Activated effector memory CD4-positive, alpha-beta T cell treated with anti-CD3 and anti-CD28 coated beads, Interleukin-2, amount 50 U/mL, for 16 hours (primary cell): ENCODE measurements around the gene SYT1.
"Not testable (repeated sequence)": the region's sequence is repeated elsewhere in the genome, so short reads cannot be mapped to it uniquely, and the experiment has no call there.

Source experiments
- DNase-seq: peaks from one replicate; pipeline ENCODE4 v3.0.0-alpha.2; 2020

The SYT1 gene

GRCh38 chr12:79415321-79415720 is 550.7 kb downstream of the SYT1 start:
- DNase-seq: no peak

- DNase-seq: no peak
Observed at GRCh38 chr12:79415746-79416435, 551.3 kb downstream of the SYT1 start.

DNA sequence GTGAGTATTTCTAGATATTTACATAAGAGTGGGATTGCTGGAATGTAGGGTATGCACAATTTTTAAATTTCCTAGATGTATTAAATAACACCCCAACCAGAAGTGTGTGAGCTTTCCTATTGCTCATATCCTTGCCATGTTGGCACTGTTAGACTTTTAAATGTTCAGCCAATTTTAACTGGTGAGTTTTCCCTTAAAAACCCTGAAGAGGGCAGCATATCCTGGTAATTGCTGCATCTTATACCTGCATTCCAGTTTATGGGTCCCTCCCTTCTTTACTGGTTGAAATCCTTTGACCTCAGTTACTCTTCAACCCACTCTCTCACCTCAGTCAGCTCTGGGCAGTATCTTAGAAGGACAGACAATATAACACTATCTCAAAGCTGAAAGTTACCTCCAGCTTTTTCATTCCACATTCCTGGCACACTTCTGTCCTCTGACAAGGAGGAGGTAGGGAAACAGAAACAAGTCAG is 555.6 kb downstream of the SYT1 start:
- DNase-seq: no peak

DNA sequence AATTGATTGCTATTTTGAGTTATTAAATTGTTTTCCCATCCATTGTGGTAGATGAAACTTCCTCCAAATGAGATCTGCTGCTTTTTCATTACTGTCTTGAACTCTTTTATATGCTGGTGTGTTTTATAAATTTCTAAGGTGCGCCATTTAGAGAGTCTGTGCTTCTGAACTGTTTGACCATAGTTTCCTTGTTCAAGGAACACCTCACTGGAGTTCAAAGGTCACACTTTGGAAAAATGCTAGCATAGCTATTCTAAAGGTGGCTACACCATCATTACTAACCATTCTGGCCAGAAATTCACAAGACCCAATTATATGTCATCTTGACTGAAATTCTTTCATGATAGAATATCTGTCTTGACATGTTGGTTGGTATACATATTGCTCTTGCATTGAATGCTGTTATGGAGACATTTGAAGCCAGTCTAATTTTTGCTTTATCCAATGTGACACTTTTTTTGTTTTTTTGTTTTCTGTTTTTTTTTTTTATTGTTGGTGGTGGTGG is 556.7 kb downstream of the SYT1 start:
- no peak for DNase-seq

DNA sequence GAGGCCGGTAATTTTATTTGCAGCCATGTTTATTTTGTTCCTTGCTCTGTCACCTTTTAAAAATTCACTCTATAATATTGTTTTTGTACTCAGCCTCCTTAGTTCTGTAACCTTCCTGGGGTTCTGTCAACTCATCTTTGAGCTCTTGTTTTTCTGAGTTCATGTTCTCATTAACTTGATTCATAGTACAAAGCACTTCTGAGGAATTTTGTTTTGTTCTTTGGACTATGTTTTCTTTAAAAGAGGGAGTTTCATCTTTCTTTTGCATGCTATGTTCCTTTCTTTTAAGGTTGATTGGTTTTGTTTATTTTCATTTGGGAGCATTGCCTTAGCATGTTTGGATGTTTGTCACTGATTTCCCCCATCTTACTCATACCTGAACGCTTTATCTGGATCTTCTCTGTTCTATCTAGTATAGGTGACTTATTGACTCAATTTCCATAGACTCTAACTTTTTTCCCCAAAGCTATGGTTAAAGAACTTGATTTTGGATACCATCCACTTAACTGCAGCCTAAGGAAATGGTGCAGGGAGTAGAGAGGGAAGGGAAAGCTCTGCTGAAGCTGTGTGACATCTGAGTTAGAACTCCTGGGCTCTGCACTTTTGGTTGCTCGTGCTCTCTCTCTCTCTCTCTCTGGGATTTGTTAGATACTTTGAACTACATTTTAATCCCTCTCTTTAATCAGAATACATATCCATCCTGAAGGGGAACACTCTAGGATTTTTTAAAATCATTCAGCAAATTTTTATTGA is 557.7 kb downstream of the SYT1 start:
- no peak for DNase-seq

GRCh38 chr12:79423560-79423959 is 559.0 kb downstream of the SYT1 start:
- no peak for DNase-seq

- no peak for DNase-seq
Observed at GRCh38 chr12:79424109-79424721, 559.6 kb downstream of the SYT1 start.

- no peak for DNase-seq
Observed at GRCh38 chr12:79426121-79426520, 561.5 kb downstream of the SYT1 start.

GRCh38 chr12:79426744-79427143 is 562.2 kb downstream of the SYT1 start:
- not testable (repeated sequence) for DNase-seq

GRCh38 chr12:79433465-79434072 is 569.0 kb downstream of the SYT1 start:
- no peak for DNase-seq

- DNase-seq: no peak
Observed at GRCh38 chr12:79434561-79434960, 570.0 kb downstream of the SYT1 start.

GRCh38 chr12:79435742-79436141 is 571.2 kb downstream of the SYT1 start:
- no peak for DNase-seq

GRCh38 chr12:79438480-79439174 is 574.1 kb downstream of the SYT1 start:
- no peak for DNase-seq

GRCh38 chr12:79439175-79439825 is 574.7 kb downstream of the SYT1 start:
- no peak for DNase-seq

- no peak for DNase-seq
Observed at GRCh38 chr12:79441534-79441933, 577.0 kb downstream of the SYT1 start.

- no peak for DNase-seq
Observed at GRCh38 chr12:79442396-79442795, 577.8 kb downstream of the SYT1 start.

DNA sequence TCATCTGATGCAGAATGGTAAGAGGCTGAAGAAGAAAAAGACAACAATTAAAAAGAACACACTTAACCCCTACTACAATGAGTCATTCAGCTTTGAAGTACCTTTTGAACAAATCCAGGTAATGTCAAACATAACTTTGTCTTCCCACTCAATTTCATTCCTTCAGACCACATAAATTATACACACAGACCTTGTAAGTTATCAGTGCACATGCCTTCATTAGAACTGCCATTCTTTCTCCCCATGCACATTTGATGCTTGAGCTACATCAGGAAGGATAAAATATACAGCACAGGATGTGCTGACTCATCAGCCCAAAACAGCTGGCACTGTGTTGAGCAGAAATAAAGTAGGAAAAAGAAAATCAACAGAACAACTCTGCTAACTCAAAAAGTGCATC is 579.5 kb downstream of the SYT1 start:
- DNase-seq: no peak

GRCh38 chr12:79448816-79449215 is 584.2 kb downstream of the SYT1 start:
- DNase-seq: no peak

- no peak for DNase-seq
Observed at GRCh38 chr12:79451365-79451764, 586.8 kb downstream of the SYT1 start.

GRCh38 chr12:79451978-79452377 is 587.4 kb downstream of the SYT1 start:
- DNase-seq: no peak

DNA sequence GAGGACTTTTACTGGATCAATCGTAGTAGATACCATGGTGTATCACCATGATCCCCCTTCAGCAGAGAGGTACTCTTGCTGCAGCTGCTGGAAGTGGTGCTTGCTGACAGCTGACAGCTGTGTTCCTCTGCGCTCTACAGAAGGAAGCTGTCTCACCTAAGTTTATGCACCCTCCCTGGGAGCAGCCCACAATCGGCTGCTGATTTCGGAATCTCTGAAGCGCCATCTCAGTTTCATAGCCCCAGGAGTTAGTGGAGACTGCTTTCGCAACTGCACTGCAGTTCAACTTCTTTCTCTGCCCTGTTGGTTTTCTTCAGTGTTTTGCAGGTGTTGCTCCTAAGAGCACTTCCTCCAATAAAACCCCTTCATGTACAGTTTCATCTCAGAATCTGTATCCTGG is 588.3 kb downstream of the SYT1 start:
- no peak for DNase-seq

- DNase-seq: no peak
Observed at GRCh38 chr12:79453820-79454219, 589.2 kb downstream of the SYT1 start.
